HG03432 (cell line): ENCODE measurements around the gene SNX6.
"Not testable (repeated sequence)": the region's sequence is repeated elsewhere in the genome, so short reads cannot be mapped to it uniquely, and the experiment has no call there.

Experiments
- ATAC-seq: cut with Tn5 transposase; IDR thresholded peaks from one replicate; pipeline ENCODE4 v1.9.1; 2021; ENCODE audit warnings: mild to moderate bottlenecking, moderate library complexity; ENCODE audit not compliant: unreplicated experiment

Gene SNX6

DNA sequence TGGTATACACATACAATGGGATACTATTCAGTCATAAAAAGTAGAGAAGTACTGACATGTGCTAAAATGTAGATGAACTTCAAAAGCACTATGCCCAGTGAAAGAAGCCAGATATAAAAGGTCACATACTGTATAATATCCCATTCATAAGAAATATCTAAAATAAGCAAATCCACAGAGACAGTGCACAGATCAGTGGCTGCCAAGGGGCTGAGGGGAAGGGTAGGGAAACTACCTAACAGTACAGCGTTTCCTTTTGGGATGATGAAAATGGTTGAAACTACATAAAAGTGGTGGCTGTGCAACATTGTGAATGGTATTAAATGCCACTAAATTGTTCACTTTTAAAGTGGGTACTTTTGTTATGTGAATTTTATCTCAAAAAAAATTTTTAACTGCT is 102.4 kb downstream of the SNX6 start:
- ATAC-seq = no peak

DNA sequence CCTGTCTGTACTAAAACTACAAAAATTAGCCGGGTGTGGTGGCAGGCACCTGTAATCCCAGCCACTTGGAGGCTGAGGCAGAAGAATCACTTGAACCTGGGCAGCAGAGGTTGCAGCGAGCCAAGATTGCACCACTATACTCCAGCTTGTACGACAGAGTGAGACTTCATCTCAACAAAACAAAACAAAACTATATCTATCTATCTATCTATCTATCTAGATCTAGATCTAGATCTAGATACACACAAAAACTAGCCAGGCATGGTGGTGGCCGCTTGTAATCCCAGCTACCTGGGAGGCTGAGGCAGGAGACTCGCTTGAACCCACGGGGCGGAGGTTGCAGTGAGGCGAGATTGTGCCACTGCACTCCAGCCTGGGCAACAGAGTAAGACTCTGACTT is 105.7 kb downstream of the SNX6 start:
- not testable (repeated sequence) for ATAC-seq

DNA sequence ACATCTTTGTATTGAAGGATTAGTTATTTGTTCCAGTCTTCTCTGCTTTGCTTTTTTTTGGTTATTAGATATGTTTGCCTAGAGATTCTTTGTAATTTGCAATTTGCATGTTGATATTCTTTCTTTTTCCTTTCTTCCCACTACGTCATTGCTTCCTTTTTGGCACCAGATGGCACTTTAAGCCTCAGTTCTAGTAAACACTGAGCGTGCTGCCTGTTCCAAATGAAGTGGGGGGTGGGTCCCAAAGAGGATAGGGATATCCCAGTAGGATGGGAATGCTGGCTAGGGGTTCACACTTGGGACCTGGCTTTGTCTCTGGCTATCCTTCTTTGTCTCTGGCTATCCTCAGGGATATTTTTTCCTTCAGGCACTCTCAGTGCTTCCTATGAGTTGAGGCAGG is 107.5 kb downstream of the SNX6 start:
- ATAC-seq = no peak

DNA sequence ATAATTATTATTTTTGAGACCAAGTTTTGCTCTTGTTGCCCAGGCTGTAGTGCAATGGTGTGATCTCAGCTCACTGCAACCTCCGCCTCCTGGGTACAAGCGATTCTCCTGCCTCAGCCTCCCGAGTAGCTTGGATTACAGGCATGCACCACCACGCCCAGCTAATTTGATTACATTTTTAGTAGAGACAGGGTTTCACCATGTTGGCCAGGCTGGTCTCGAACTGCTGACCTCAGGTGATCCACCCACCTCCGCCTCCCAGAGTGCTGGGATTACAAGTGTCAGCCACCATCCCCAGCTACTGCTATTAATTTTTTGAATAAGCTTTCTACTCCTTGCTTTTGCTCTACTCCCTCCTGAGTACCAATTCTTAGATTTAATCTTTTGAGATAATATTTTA is 108.9 kb downstream of the SNX6 start:
- not testable (repeated sequence) for ATAC-seq

DNA sequence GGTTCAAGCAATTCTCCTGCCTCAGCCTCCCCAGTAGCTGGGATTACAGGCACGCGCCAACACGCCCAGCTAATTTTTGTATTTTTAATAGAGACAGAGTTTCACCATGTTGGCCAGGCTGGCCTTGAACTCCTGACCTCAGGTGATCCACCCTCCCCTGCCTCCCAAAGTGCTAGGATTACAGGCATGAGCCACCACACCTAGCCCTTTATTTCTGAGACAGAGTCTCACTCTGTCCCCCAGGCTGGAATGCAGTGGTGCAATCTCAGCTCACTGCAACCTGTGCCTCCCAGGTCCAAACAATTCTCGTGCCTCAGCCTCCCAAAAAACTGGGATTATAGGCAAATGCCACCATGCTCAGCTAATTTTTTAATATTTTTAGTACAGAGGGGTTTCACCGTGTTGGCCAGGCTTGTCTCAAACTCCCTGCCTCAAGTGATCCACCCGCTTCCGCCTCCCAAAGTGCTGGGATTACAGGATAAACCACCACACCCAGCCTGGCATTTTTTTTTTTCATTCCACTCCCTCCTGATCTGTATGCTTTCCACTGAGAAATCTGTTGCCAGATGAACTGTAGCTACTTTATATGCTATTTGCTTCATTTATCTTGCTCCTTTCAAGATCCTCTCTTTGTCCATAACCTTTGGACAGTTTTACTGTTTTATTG is 109.5 kb downstream of the SNX6 start:
- not testable (repeated sequence) for ATAC-seq
